Astrocyte of the cerebellum (primary cell): ENCODE results near the gene RMDN3.

Experiments
- DNase-seq: peaks from one replicate; pipeline ENCODE4 v3.0.0-alpha.2; 2011; ENCODE audit warnings: low read depth
- H3K4me3 ChIP-seq: 2 replicates; pipeline ENCODE4 v1.5.1; 2011; ENCODE audit warnings: mild to moderate bottlenecking, low read depth, low read length, moderate library complexity
- CTCF ChIP-seq: IDR thresholded peaks from 2 replicates; pipeline ENCODE4 v1.5.1; 2012; ENCODE audit warnings: low read length, low read depth, moderate library complexity, mild to moderate bottlenecking; ENCODE audit errors: missing control alignments
- in situ Hi-C: cut with HindIII; loops from 2 replicates; pipeline ENCODE4 v1.10.0; 2017; ENCODE audit warnings: low sequenced_read_pairs

Gene RMDN3

DNA sequence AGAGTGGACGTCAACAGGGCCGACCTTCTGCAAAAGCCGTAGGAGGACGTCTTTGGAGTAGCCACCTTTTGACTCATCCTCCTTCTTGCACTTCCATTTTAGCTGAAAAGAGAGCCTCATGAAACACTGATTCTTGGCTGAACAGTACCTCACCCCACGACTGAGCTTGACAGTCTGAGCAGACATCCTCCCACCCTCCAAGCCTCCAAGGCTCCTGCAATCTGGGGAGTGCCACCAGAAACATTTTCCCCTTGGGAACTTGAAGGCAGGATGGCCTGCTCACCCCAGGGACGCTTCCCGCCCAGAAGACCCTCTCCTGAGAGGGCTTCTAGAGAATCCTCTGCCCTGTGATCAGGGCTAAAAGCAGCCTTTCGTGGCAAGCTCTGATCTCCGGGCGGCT is 20.0 kb upstream of the RMDN3 start:
- DNase-seq: no peak
- TF ChIP-seq CTCF: no peak
- in situ Hi-C loops: no loop called here
- H3K4me3 ChIP-seq: no peak overlapping the region

DNA sequence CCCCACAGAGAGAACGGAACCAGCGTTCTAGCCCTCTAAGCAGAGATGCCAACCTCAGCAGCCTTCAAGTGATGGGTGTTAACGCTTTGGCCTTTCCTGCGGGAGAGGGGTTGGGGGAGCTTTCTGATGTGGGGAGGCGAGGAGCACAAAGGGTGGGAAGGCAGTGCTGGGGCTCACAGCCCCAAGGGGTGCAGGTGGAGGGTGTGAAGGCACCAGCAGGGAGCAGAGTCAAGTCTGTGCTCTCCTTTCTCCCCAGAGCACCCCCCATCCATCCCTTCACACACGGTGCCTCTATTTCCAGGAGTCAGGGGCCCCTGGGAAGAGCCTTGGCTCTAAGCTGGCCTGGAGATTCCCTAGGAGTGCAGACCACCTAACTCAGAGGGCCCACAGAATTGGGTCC is 18.8 kb upstream of the RMDN3 start:
- in situ Hi-C loops: no loop called here
- no peak for TF ChIP-seq CTCF
- no peak overlapping the region for H3K4me3 ChIP-seq
- DNase-seq: no peak

- DNase-seq: no peak
- H3K4me3 ChIP-seq: no peak overlapping the region
- in situ Hi-C loops: no loop called here
- no peak for TF ChIP-seq CTCF
Observed at GRCh38 chr15:40773496-40773895, 18.4 kb upstream of the RMDN3 start.

- no peak for TF ChIP-seq CTCF
- no peak for DNase-seq
- no peak overlapping the region for H3K4me3 ChIP-seq
Observed at GRCh38 chr15:40772014-40772413, 17.0 kb upstream of the RMDN3 start.

DNA sequence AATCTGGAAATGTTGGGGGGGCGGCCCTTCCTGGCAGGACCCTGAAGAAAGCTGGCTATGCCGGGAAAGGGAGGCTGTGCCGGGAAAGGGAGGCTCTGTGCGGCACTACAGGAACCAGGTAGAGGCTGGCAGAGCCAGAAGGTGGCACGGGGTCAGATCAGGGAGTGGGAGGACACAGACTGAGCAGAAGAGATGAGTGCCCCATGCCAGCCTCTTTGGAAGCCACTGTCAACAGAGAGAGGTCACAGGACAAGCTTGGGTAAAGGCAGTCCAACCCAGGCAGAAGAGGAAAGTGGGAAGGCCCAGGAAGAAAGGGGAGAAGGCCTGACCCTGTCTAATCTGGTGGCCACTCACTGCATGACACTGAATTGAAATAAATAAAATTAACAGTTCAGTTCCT is 16.2 kb upstream of the RMDN3 start:
- in situ Hi-C loops: no loop called here
- TF ChIP-seq CTCF: no peak
- H3K4me3 ChIP-seq: no peak overlapping the region
- DNase-seq: no peak

More at GRCh38 chr15:40772014-40772413, 17.0 kb upstream of the RMDN3 start:
- in situ Hi-C loops: no loop called here

GRCh38 chr15:40770147-40770721 is 15.2 kb upstream of the RMDN3 start:
- H3K4me3 ChIP-seq: no peak overlapping the region
- no peak for DNase-seq
- in situ Hi-C loops: no loop called here
- TF ChIP-seq CTCF: no peak
